Natural killer cell (primary cell): ENCODE data around the gene MTARC1. TPM values are rescaled to one million over a fixed set of nuclear protein-coding genes. Genes with fewer than 3 reads are reported as not detected.

ENCODE experiments used
- ATAC-seq, 3 donors: fragments of 150-1000 bp in 2 of 3; fragments of 200-7000 bp in 1 of 3; cut with Tn5 transposase; 1 replicate in 1 of 3; 2 replicates in 2 of 3; pipeline ENCODE4 v1.10.0; 2021; ENCODE audit warnings: mild to moderate bottlenecking in 2 of 3, moderate library complexity in 2 of 3
- DNase-seq, 2 donors: peaks; one replicate each; pipeline versions ENCODE4 v3.0.0 to v3.0.0-alpha.2; 2013 to 2021; ENCODE audit warnings: mixed read lengths in 1 of 2
- H3K27ac ChIP-seq: one replicate; pipeline ENCODE4 v1.5.1; 2013; ENCODE audit warnings: mild to moderate bottlenecking, low read length
- H3K27me3 ChIP-seq: one replicate; pipeline ENCODE4 v1.6.1; 2013; ENCODE audit warnings: low read length; ENCODE audit not compliant: control insufficient read depth, insufficient read depth
- H3K36me3 ChIP-seq: one replicate; pipeline ENCODE4 v1.6.1; 2013; ENCODE audit warnings: low read length; ENCODE audit not compliant: control insufficient read depth, insufficient read depth
- H3K4me1 ChIP-seq: one replicate; pipeline ENCODE4 v1.6.1; 2013; ENCODE audit warnings: low read length; ENCODE audit not compliant: control insufficient read depth, insufficient read depth
- H3K4me3 ChIP-seq: one replicate; pipeline ENCODE4 v1.5.1; 2013; ENCODE audit warnings: low read length
- H3K9me3 ChIP-seq: one replicate; pipeline ENCODE4 v1.6.1; 2013; ENCODE audit warnings: low read length; ENCODE audit not compliant: control insufficient read depth, insufficient read depth
- H3K27ac Mint-ChIP-seq, 2 donors: one replicate each; pipeline ENCODE4 v1.8.0; 2022; ENCODE audit warnings: mild to moderate bottlenecking in 2 of 2, mixed read lengths in 2 of 2, moderate library complexity in 1 of 2
- H3K27me3 Mint-ChIP-seq, 2 donors: one replicate each; pipeline ENCODE4 v1.8.0; 2022; ENCODE audit warnings: low read depth in 2 of 2, mixed read lengths in 2 of 2
- H3K36me3 Mint-ChIP-seq: one replicate; pipeline ENCODE4 v1.8.0; 2022; ENCODE audit warnings: mixed read lengths
- H3K4me1 Mint-ChIP-seq, 2 donors: one replicate each; pipeline ENCODE4 v1.8.0; 2022; ENCODE audit warnings: mixed read lengths in 2 of 2
- H3K4me3 Mint-ChIP-seq: one replicate; pipeline ENCODE4 v1.8.0; 2022; ENCODE audit warnings: mild to moderate bottlenecking, moderate library complexity, mixed read lengths
- H3K9me3 Mint-ChIP-seq, 2 donors: one replicate each; pipeline ENCODE4 v1.8.0; 2022; ENCODE audit warnings: mixed read lengths in 2 of 2
- CTCF ChIP-seq: fragments of 200-600 bp; IDR thresholded peaks from one replicate; pipeline ENCODE4 v1.8.0; 2022; ENCODE audit warnings: antibody characterized with exemption
- WGBS: methylation state at CpG from one replicate; pipeline ENCODE4 v1.1.7; 2013; ENCODE audit warnings: missing lambda C conversion rate; ENCODE audit not compliant: insufficient coverage; 5-methylcytosine and 5-hydroxymethylcytosine counted together
- intact Hi-C: fragments of 100-400 bp; cut with micrococcal nuclease; formaldehyde crosslinking; loops from one replicate; pipeline ENCODE4 v1.14.2; 2022
- total RNA-seq, 4 donors: library from RNA; stranded (reverse); fragments of 120-200 nt in 1 of 4; gene quantifications; one replicate each; pipeline versions ENCODE4 v1.2.3 to v1.2.4, GENCODE V29; 2013 to 2022

Gene MTARC1
- total RNA-seq, 3 donors from 2014 or later (not counting 1 experiment from before 2014, with no cell fraction given): 0.52 to 2.5 TPM; not detected in 1

- no peak overlapping the region for H3K4me3 ChIP-seq
- H3K27ac ChIP-seq: no peak overlapping the region
- DNase-seq: no peak
- no peaks in the 10 kb centered on the region for H3K9me3 Mint-ChIP-seq
- TF ChIP-seq CTCF: no peak
- H3K27me3 Mint-ChIP-seq: peaks cover 6 to 7% of the 10 kb centered on the region in 2 donors
- no peaks in the 10 kb centered on the region for H3K4me1 Mint-ChIP-seq
- no peaks in the 10 kb centered on the region for H3K27me3 ChIP-seq
- H3K27ac Mint-ChIP-seq: no peak overlapping the region
- ATAC-seq: no peak
- no peaks in the 10 kb centered on the region for H3K9me3 ChIP-seq
- WGBS: 86% methylated on average over 6 of the region's 6 CpGs
- H3K4me1 ChIP-seq: no peaks in the 10 kb centered on the region
- intact Hi-C loops: no loop called here
- no peak overlapping the region for H3K4me3 Mint-ChIP-seq
- no peaks in the 10 kb centered on the region for H3K36me3 Mint-ChIP-seq
- H3K36me3 ChIP-seq: no peaks in the 10 kb centered on the region
These were observed 13.5 kb downstream of the MTARC1 start for GRCh38 chr1:220800262-220800661.

GRCh38 chr1:220803401-220804201, 16.9 kb downstream of the MTARC1 start:
- WGBS: 89% methylated on average over 8 of the region's 10 CpGs
- Histone ChIP-seq H3K4me3 (no peak overlapping the region), H3K27ac (no peak overlapping the region), H3K36me3 (no peaks in the 10 kb centered on the region), H3K4me1 (no peaks in the 10 kb centered on the region), H3K9me3 (no peaks in the 10 kb centered on the region), H3K27me3 (no peaks in the 10 kb centered on the region)
- Mint-ChIP-seq H3K4me3 (no peak overlapping the region), H3K27me3 (peaks cover 6 to 7% of the 10 kb centered on the region in 2 donors), H3K27ac (no peak overlapping the region), H3K9me3 (no peaks in the 10 kb centered on the region), H3K4me1 (no peaks in the 10 kb centered on the region), H3K36me3 (no peaks in the 10 kb centered on the region)
- peak in 1 of 2 donors; percentile 43 for DNase-seq
- peak in 1 of 3 donors; percentile 48 for ATAC-seq
- intact Hi-C loops: no loop called here
- TF ChIP-seq CTCF: peak; percentile 74

- H3K36me3 ChIP-seq: no peaks in the 10 kb centered on the region
- ATAC-seq (no peak), DNase-seq (no peak)
- H3K4me1 ChIP-seq: no peaks in the 10 kb centered on the region
- intact Hi-C loops: no loop called here
- Mint-ChIP-seq H3K27me3 (peaks cover 6 to 7% of the 10 kb centered on the region in 2 donors), H3K36me3 (no peaks in the 10 kb centered on the region), H3K27ac (no peak overlapping the region), H3K4me3 (no peak overlapping the region), H3K9me3 (no peaks in the 10 kb centered on the region), H3K4me1 (no peaks in the 10 kb centered on the region)
- H3K4me3 ChIP-seq: no peak overlapping the region
- no peaks in the 10 kb centered on the region for H3K9me3 ChIP-seq
- H3K27ac ChIP-seq: no peak overlapping the region
- H3K27me3 ChIP-seq: no peaks in the 10 kb centered on the region
- TF ChIP-seq CTCF: no peak
- WGBS: 84% methylated on average over 4 of the region's 5 CpGs
These were observed 17.5 kb downstream of the MTARC1 start for GRCh38 chr1:220804202-220804586.

- no peaks in the 10 kb centered on the region for H3K36me3 ChIP-seq
- H3K4me1 ChIP-seq: no peaks in the 10 kb centered on the region
- H3K27me3 ChIP-seq: no peaks in the 10 kb centered on the region
- H3K4me3 Mint-ChIP-seq: no peak overlapping the region
- H3K4me3 ChIP-seq: no peak overlapping the region
- H3K9me3 Mint-ChIP-seq: no peaks in the 10 kb centered on the region
- WGBS: 89% methylated on average over 4 of the region's 4 CpGs
- ATAC-seq: no peak
- H3K27me3 Mint-ChIP-seq: peaks cover 2 to 16% of the 10 kb centered on the region in 2 donors
- no peak overlapping the region for H3K27ac Mint-ChIP-seq
- H3K4me1 Mint-ChIP-seq: peaks cover 6 to 9% of the 10 kb centered on the region in 2 donors
- DNase-seq: no peak
- H3K36me3 Mint-ChIP-seq: no peaks in the 10 kb centered on the region
- intact Hi-C loops: no loop called here
- no peak for TF ChIP-seq CTCF
- H3K27ac ChIP-seq: no peak overlapping the region
- no peaks in the 10 kb centered on the region for H3K9me3 ChIP-seq
These were observed 19.7 kb downstream of the MTARC1 start for GRCh38 chr1:220806408-220806807.
